ENCODE measurements around the gene PIP4K2C.
"Not testable (repeated sequence)": the region's sequence is repeated elsewhere in the genome, so short reads cannot be mapped to it uniquely, and the experiment has no call there.

PIP4K2C gene

GRCh38 chr12:57613427-57614109 is 22.6 kb downstream of the PIP4K2C start:
- H3K36me3 ChIP-seq (ENCODE audit: control insufficient read depth, insufficient read depth, low read length, severe bottlenecking) = no peaks in the 10 kb centered on the region
- DNase-seq (ENCODE audit: low read depth) = no peak
- no peak overlapping the region for H3K4me3 ChIP-seq (ENCODE audit: low read length)
- H3K27me3 ChIP-seq (replicated peaks; ENCODE audit: control insufficient read depth, insufficient read depth, low read length) = peaks cover 38% of the 10 kb centered on the region
- H3K9ac ChIP-seq (ENCODE audit: low read length) = no peak overlapping the region
- peaks cover 17% of the 10 kb centered on the region for H3K4me1 ChIP-seq (ENCODE audit: control insufficient read depth, insufficient read depth, low read length)
- H3K9me3 ChIP-seq (ENCODE audit: control insufficient read depth, low read length) = no peaks in the 10 kb centered on the region

DNA sequence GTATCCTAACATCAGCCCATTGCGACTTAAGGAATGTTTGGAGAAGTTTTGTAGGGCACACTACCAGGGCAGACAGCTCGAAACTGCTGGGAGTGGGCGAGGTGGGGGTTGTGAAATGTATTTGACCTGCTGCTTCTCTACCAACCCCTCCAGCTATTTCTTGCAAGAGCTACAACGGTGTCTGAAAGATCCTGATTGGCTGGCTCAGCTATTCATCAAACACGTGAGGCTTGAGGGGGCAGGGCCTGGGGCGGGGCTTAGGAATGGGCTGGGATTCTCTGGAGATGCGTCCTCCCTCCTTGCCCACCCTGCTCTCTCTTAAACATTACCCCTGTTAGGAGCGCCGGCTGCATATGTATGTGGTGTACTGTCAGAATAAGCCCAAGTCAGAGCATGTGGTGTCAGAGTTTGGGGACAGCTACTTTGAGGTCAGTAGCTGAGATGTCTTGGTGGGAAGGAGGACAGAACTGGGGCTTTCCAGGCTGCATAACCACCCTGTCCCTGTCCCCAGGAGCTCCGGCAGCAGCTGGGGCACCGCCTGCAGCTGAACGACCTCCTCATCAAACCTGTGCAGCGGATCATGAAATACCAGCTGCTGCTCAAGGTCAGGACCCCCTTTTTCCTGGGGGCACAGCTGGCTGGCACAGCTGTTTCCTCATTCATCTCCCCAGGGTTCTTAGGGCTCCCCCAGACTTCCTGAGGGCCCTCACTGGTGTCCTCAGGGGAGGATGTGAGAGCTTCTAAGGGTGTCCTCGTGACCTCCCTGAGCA is 23.4 kb downstream of the PIP4K2C start:
- no peaks in the 10 kb centered on the region for H3K36me3 ChIP-seq (ENCODE audit: control insufficient read depth, insufficient read depth, low read length, severe bottlenecking)
- H3K4me3 ChIP-seq (ENCODE audit: low read length) = no peak overlapping the region
- no peak overlapping the region for H3K9ac ChIP-seq (ENCODE audit: low read length)
- peaks cover 17% of the 10 kb centered on the region for H3K4me1 ChIP-seq (ENCODE audit: control insufficient read depth, insufficient read depth, low read length)
- no peak for DNase-seq (ENCODE audit: low read depth)
- no peaks in the 10 kb centered on the region for H3K9me3 ChIP-seq (ENCODE audit: control insufficient read depth, low read length)
- H3K27me3 ChIP-seq (replicated peaks; ENCODE audit: control insufficient read depth, insufficient read depth, low read length) = peaks cover 42% of the 10 kb centered on the region

DNA sequence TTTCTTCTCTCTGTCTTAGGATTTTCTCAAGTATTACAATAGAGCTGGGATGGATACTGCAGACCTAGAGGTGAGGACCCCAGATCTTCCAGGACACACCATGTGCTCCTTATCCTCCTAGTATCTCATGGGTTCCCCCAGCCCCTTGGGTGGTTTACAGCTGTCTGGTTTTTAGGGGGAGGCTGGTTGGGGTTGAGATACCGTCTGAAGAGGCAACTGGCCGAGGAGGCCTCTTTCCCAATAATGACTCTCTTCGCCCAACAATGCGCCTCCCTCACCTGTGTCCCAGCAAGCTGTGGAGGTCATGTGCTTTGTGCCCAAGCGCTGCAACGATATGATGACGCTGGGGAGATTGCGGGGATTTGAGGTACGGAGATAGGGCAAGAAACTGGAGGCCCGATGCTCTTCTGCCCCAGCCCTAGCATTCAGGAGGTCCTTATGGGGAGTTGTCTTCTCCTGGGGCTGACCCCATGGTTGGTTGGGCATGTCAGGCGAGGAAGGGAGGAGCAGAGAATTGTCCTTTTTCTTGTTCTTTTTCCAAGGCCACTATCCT is 24.0 kb downstream of the PIP4K2C start:
- peaks cover 48% of the 10 kb centered on the region for H3K27me3 ChIP-seq (replicated peaks; ENCODE audit: control insufficient read depth, insufficient read depth, low read length)
- H3K4me3 ChIP-seq (ENCODE audit: low read length) = no peak overlapping the region
- no peaks in the 10 kb centered on the region for H3K36me3 ChIP-seq (ENCODE audit: control insufficient read depth, insufficient read depth, low read length, severe bottlenecking)
- H3K4me1 ChIP-seq (ENCODE audit: control insufficient read depth, insufficient read depth, low read length) = peaks cover 17% of the 10 kb centered on the region
- DNase-seq (ENCODE audit: low read depth) = no peak
- H3K9ac ChIP-seq (ENCODE audit: low read length) = no peak overlapping the region
- no peaks in the 10 kb centered on the region for H3K9me3 ChIP-seq (ENCODE audit: control insufficient read depth, low read length)

DNA sequence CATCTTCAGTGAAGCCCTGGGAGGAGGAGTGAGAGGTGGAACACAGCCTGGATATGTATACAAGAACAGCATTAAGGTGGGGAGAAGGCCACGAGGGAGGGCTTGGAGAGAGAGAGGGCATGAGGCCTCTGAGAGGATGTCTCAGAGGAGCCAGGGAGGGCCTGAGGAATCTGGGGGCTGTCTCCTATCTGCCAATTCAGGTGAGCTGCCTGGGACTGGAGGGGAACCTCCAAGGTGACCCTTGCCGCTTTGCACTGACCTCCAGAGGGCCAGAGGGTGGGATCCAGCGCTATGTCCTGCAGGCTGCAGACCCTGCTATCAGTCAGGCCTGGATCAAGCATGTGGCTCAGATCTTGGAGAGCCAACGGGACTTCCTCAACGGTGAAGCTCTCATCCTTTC is 24.6 kb downstream of the PIP4K2C start:
- Histone ChIP-seq H3K9ac (ENCODE audit: low read length) (no peak overlapping the region), H3K9me3 (ENCODE audit: control insufficient read depth, low read length) (no peaks in the 10 kb centered on the region), H3K4me1 (ENCODE audit: control insufficient read depth, insufficient read depth, low read length) (peaks cover 14% of the 10 kb centered on the region), H3K36me3 (ENCODE audit: control insufficient read depth, insufficient read depth, low read length, severe bottlenecking) (no peaks in the 10 kb centered on the region), H3K4me3 (ENCODE audit: low read length) (no peak overlapping the region), H3K27me3 (replicated peaks; ENCODE audit: control insufficient read depth, insufficient read depth, low read length) (peaks cover 51% of the 10 kb centered on the region)
- DNase-seq (ENCODE audit: low read depth) = no peak

- no peak for DNase-seq (ENCODE audit: low read depth)
- Histone ChIP-seq H3K4me1 (ENCODE audit: control insufficient read depth, insufficient read depth, low read length) (peaks cover 15% of the 10 kb centered on the region), H3K9ac (ENCODE audit: low read length) (no peak overlapping the region), H3K4me3 (ENCODE audit: low read length) (no peak overlapping the region), H3K27me3 (replicated peaks; ENCODE audit: control insufficient read depth, insufficient read depth, low read length) (peaks cover 57% of the 10 kb centered on the region), H3K36me3 (ENCODE audit: control insufficient read depth, insufficient read depth, low read length, severe bottlenecking) (no peaks in the 10 kb centered on the region), H3K9me3 (ENCODE audit: control insufficient read depth, low read length) (no peaks in the 10 kb centered on the region)
Observed at GRCh38 chr12:57616383-57617101, 25.6 kb downstream of the PIP4K2C start.

GRCh38 chr12:57617942-57618341 is 26.9 kb downstream of the PIP4K2C start:
- Histone ChIP-seq H3K9me3 (ENCODE audit: control insufficient read depth, low read length) (no peaks in the 10 kb centered on the region), H3K36me3 (ENCODE audit: control insufficient read depth, insufficient read depth, low read length, severe bottlenecking) (no peaks in the 10 kb centered on the region), H3K4me1 (ENCODE audit: control insufficient read depth, insufficient read depth, low read length) (peaks cover 9% of the 10 kb centered on the region), H3K27me3 (replicated peaks; ENCODE audit: control insufficient read depth, insufficient read depth, low read length) (peaks cover 59% of the 10 kb centered on the region), H3K4me3 (ENCODE audit: low read length) (no peak overlapping the region), H3K9ac (ENCODE audit: low read length) (no peak overlapping the region)
- DNase-seq (ENCODE audit: low read depth) = no peak

- not testable (repeated sequence) for DNase-seq (ENCODE audit: low read depth); H3K4me1 ChIP-seq (ENCODE audit: control insufficient read depth, insufficient read depth, low read length); H3K9ac ChIP-seq (ENCODE audit: low read length); H3K9me3 ChIP-seq (ENCODE audit: control insufficient read depth, low read length); H3K36me3 ChIP-seq (ENCODE audit: control insufficient read depth, insufficient read depth, low read length, severe bottlenecking); H3K4me3 ChIP-seq (ENCODE audit: low read length)
- H3K27me3 ChIP-seq (replicated peaks; ENCODE audit: control insufficient read depth, insufficient read depth, low read length) = peaks cover 59% of the 10 kb centered on the region
Observed at GRCh38 chr12:57618431-57618830, 27.4 kb downstream of the PIP4K2C start.

DNA sequence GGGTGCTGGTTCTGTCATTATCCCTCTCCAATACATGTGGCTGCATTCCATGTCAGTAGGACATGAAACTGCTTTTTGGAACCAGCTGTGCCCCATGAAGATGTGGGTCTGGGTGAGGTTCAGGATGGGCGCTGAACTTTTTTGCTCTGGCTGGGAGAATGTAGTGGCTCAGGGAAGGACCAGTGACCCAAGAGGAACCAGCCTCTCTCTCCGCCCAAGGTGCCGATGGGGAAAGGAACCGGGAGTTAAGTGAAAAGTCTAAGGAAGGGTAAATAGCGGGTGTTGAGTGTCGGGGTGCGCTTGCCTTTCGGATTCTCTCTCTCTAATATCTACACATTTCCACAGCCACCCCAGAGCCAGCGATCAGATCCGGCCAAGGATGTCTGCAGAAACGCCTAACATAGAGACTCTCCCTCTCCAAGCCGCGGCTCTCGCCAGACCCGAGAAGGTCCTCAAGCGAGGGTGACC is 28.0 kb downstream of the PIP4K2C start:
- Histone ChIP-seq H3K9ac (ENCODE audit: low read length) (no peak overlapping the region), H3K4me3 (ENCODE audit: low read length) (no peak overlapping the region), H3K27me3 (replicated peaks; ENCODE audit: control insufficient read depth, insufficient read depth, low read length) (peaks cover 61% of the 10 kb centered on the region), H3K4me1 (ENCODE audit: control insufficient read depth, insufficient read depth, low read length) (peaks cover 9% of the 10 kb centered on the region), H3K9me3 (ENCODE audit: control insufficient read depth, low read length) (no peaks in the 10 kb centered on the region), H3K36me3 (ENCODE audit: control insufficient read depth, insufficient read depth, low read length, severe bottlenecking) (no peaks in the 10 kb centered on the region)
- DNase-seq (ENCODE audit: low read depth) = no peak

DNA sequence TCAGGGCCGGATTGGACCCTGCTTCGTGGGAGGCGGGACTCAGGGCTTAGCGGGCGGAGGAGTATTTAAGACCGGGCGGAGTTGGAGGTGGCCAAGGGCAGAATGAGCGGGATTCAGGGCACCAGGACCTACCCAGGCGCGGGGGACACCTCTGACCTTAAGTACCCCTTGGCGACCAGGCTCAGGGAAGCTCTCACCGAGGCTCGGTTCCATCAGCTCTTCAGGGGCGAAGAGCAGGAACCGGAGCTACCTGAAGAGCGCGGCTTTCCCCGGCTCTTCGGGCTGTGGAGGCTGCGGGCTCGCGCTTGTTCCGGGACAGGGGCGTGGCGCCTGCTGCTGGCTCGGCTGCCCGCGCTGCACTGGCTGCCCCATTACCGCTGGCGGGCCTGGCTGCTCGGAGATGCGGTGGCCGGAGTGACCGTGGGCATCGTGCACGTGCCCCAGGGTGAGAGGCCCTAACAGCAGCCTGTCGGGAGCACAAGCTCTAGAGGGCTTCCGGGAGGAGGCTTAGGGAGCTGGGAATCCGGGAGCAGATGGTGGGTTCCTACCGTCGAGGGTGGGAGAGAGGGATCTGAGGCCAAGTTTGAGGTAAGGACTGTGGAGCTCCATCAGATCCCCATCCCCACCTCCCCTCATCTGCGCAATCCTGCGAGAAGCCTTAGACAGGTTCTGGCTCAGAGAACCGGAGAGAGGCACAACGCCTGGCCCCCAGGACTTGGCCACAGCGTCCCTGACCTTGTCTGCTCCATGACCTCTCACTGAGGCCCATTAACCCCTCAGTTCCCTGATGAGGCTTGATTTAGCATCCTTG is 28.6 kb downstream of the PIP4K2C start:
- no peak overlapping the region for H3K4me3 ChIP-seq (ENCODE audit: low read length)
- peaks cover 61% of the 10 kb centered on the region for H3K27me3 ChIP-seq (replicated peaks; ENCODE audit: control insufficient read depth, insufficient read depth, low read length)
- H3K9me3 ChIP-seq (ENCODE audit: control insufficient read depth, low read length) = no peaks in the 10 kb centered on the region
- no peaks in the 10 kb centered on the region for H3K36me3 ChIP-seq (ENCODE audit: control insufficient read depth, insufficient read depth, low read length, severe bottlenecking)
- H3K9ac ChIP-seq (ENCODE audit: low read length) = no peak overlapping the region
- DNase-seq (ENCODE audit: low read depth) = no peak
- H3K4me1 ChIP-seq (ENCODE audit: control insufficient read depth, insufficient read depth, low read length) = peaks cover 9% of the 10 kb centered on the region

GRCh38 chr12:57620245-57620935 is 29.4 kb downstream of the PIP4K2C start:
- Histone ChIP-seq H3K4me1 (ENCODE audit: control insufficient read depth, insufficient read depth, low read length) (peaks cover 9% of the 10 kb centered on the region), H3K36me3 (ENCODE audit: control insufficient read depth, insufficient read depth, low read length, severe bottlenecking) (no peaks in the 10 kb centered on the region), H3K4me3 (ENCODE audit: low read length) (no peak overlapping the region), H3K9me3 (ENCODE audit: control insufficient read depth, low read length) (no peaks in the 10 kb centered on the region), H3K27me3 (replicated peaks; ENCODE audit: control insufficient read depth, insufficient read depth, low read length) (peaks cover 68% of the 10 kb centered on the region), H3K9ac (ENCODE audit: low read length) (no peak overlapping the region)
- no peak for DNase-seq (ENCODE audit: low read depth)

All from adipocyte (in vitro differentiated cells).